NCI-H1092 (cell line): ENCODE results near the gene LRCOL1.

Source experiments
- DNase-seq: peaks from one replicate; lab custom pipeline; 2025; lab: John Stamatoyannopoulos, UW

The LRCOL1 gene

DNA sequence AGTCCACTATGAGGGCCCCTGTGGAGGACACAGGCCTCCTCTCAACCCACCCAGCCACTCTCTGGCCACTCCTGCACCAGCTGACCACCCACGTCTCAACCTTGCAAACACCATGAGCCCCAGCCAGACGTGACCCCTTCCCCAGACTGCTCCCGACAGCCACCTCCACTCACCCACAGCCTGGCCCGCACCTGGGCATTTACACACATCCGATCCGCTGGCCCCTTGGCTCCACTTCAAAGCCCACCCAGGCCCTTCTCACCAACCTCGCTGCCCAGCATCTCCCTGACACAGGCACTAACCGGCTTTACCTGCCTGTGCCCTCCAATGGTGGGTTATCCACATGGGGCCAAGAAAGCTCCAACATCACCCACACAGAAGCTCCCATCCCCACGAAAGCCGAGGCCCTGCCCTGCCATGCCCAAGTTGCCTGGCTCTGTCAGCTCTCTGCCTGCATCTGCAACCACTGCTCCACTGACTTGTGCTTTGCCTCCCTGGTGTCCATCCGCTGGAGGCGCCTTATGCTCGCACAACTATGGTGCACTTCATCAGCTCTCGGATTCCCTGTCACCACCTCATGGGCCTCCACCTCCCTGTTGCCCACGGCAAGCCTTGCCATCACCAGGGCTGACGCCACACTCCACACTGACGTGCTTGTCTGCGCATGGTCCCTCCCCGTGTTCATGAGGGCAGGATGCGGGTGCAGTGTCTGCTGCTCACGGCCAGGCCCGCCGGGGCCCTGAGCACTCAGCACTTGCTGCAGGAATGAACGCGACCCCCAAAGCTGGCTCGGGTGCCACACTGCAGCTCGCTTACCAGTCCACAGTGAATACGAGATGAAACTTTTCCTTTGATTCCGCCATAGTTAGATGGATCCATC lies 24.9 kb upstream of the LRCOL1 start:
- DNase-seq: no peak

DNA sequence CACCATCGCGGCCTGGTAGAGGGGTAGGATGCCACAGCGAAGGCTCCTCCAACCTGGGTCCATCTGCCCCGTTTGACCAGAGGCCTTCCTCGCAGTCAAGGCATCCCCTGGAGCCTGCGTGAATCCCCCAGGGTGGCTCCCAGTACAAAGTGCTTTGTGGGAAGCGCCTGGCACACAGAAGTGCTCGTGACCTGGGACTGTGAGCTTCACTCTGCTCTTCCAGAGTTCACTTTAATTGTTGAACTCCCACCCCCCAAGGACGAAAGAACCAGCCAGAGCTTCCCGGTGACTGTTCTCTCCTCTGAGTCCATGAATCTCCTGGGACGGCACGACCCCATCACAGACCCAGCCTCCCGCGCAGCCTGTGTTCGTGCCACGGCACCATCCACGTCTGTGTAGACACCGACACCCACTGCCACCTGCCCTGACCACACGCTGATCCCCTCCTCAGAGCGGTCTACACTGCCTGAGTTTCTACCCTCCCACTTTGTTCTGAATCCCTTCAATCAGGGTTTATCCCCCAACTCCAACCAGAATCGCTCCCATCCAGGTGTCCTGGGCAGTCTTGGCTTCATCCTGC lies 24.1 kb upstream of the LRCOL1 start:
- no peak for DNase-seq

- DNase-seq: no peak
Observed at GRCh38 chr12:132633901-132634300, 23.5 kb upstream of the LRCOL1 start.

DNA sequence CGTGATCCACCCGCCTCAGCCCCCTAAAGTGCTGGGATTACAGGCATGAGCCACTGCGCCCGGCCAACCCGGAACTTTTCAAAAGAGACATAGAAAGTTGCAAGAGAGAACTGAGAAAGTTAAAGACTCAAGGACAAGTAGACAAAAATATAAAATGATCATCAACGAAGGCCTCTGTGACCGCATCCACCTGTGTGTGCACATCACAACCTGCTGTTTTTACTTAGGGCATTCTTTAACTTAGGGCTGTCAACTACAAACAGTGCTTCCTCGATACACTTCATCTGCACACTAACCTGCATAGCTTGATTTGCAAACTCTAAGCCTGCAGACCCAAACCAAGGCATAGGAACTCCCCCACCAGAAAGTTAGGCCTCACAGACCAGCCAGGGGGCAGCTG lies 23.0 kb upstream of the LRCOL1 start:
- no peak for DNase-seq

GRCh38 chr12:132632521-132633228 lies 22.3 kb upstream of the LRCOL1 start:
- no peak for DNase-seq

- no peak for DNase-seq
Observed at GRCh38 chr12:132631666-132632065, 21.3 kb upstream of the LRCOL1 start.

DNA sequence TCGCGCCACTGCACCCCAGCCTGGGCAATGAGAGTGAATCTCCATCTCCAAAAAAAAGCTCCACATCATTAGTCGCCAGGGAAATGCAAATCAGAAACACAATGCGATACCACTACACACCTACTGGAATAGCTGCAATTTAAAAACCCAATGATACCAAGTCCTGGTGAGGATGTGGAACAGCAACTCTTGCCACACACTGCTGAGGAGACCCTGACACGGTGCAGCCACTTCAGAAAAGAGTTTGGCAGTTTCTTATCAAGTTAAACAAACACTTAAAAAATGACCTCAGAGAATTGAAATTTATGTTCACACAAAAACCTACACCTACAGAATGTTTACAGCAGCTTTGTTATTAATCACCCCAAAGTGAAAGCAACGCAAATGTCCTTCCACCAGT lies 20.3 kb upstream of the LRCOL1 start:
- DNase-seq: no peak

- DNase-seq: no peak
Observed at GRCh38 chr12:132629330-132629729, 18.9 kb upstream of the LRCOL1 start.

GRCh38 chr12:132625731-132626430 lies 15.5 kb upstream of the LRCOL1 start:
- DNase-seq: no peak

- no peak for DNase-seq
Observed at GRCh38 chr12:132624910-132625630, 14.7 kb upstream of the LRCOL1 start.

- DNase-seq: no peak
Observed at GRCh38 chr12:132624186-132624855, 13.9 kb upstream of the LRCOL1 start.

GRCh38 chr12:132623072-132623869 lies 12.9 kb upstream of the LRCOL1 start:
- DNase-seq: no peak

GRCh38 chr12:132622437-132623071 lies 12.2 kb upstream of the LRCOL1 start:
- no peak for DNase-seq

DNA sequence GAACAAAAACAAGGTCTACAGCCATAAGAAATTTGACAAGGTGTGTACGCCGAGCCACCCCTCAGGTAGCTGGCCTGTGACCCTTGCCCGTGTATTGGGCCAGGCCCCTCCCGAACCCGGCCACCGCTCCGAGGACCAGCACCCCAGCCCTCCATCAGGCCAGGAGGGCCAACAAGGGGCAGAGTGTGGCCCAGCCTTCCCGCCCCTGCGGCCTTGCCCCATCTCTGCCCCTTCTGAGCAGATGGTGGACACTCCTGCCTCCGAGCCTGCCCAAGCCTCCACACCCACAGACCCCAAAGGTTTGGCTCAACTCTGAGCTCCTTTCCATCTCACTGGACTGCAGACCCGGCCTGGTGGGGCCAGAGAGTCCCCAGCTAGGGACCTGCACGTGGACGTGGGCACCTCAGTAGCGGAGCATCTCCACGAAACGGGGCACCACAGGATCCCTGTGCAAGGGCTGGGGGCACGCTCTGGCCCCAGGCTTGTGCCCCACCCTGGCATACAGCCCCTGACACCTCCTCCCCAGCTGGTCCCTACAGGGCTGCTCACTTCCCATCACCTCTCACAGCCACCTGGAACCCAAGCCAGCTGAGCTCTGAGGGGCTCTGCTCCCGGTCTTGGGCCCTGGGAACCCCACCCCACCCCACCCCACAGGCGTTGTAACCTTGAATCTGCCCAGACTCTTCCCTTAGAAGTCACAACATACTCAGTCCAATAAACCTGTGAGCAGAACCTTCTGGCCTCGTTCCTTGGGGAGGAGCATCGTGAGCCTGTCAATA lies 11.5 kb upstream of the LRCOL1 start:
- no peak for DNase-seq

- DNase-seq: no peak
Observed at GRCh38 chr12:132620899-132621656, 10.7 kb upstream of the LRCOL1 start.

DNA sequence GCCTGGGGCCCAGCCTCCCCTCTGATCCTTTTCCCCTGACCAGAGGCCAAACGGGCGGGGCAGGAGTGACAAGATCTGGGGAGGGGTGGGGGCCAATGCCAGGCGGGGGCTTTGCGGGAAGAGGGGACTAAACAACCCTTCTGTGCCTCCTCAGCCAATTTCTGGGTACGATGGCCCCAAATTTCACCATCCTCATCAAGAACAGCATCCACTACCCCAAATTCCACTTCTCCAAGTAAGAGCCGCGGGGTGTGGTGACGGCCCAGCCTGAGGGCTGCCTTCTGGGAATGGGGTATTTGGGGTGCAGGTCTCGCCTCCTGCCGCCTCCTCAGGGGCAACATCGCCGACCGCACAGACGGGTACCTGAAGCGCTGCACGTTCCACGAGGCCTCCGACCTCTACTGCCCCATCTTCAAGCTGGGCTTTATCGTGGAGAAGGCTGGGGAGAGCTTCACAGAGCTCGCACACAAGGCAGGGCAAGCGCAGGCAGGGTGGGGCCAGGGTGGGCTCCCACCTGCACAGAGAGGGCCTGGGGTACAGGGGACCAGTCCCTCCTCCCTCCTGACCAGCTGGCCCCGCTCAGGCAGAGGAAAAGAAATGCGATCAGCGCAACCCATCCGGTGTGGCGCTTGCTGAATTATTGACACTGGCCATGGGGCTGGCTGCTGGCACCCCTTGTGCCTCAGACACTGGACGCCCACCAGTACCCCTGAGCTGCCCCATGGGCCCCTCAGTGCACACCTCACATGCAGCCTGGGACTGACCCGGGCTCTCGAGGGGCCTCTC lies 9.9 kb upstream of the LRCOL1 start:
- DNase-seq: no peak

DNA sequence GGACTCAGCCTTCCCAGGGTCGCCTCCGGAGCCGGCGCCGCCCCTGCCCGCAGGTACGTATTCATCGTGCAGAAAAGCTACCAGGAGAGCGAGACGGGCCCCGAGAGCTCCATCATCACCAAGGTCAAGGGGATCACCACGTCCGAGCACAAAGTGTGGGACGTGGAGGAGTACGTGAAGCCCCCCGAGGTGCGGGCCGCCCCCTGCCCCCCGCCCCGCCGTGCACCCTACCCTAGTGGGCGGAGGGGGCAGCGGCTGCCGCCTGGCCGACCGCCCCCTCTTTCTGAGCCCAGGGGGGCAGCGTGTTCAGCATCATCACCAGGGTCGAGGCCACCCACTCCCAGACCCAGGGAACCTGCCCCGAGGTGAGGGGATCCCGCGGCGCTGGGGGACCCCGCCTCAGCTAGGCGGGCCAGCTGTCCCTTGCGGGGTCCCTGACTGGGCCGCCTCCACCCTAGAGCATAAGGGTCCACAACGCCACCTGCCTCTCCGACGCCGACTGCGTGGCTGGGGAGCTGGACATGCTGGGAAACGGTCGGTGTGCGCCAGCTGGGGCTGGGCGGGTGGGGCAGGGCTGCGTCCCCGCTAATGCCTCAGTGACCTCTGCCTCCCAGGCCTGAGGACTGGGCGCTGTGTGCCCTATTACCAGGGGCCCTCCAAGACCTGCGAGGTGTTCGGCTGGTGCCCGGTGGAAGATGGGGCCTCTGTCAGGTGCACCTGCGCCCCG lies 9.2 kb upstream of the LRCOL1 start:
- no peak for DNase-seq
